OCI-LY1 (cell line): ENCODE measurements around the gene COL5A2.

Source experiments
- H2AFZ ChIP-seq: fragments of 200-600 bp; sonication (generic), shearing (Covaris generic); 2 replicates; pipeline ENCODE4 v1.6.0; 2014; ENCODE audit warnings: antibody characterized with exemption, mild to moderate bottlenecking, low read length
- H3F3A ChIP-seq: fragments of 200-600 bp; sonication (generic), shearing (Covaris generic); 2 replicates; pipeline ENCODE4 v1.6.0; 2014; ENCODE audit warnings: mild to moderate bottlenecking, antibody characterized with exemption, low read length, moderate library complexity; ENCODE audit not compliant: insufficient read depth
- H3K27ac ChIP-seq: fragments of 200-600 bp; sonication (generic); 2 replicates; pipeline ENCODE4 v1.5.1; 2014; ENCODE audit warnings: low read length, mixed run types, mild to moderate bottlenecking, low read depth; ENCODE audit not compliant: poor library complexity, severe bottlenecking
- H3K27me3 ChIP-seq: fragments of 200-600 bp; sonication (generic); 2 replicates; pipeline ENCODE4 v1.6.0; 2014; ENCODE audit warnings: antibody characterized with exemption, mild to moderate bottlenecking, low read length, moderate library complexity; ENCODE audit not compliant: insufficient read depth
- H3K36me3 ChIP-seq: fragments of 200-600 bp; sonication (generic); 2 replicates; pipeline ENCODE4 v1.6.1; 2014; ENCODE audit warnings: mild to moderate bottlenecking, antibody characterized with exemption, low read length, moderate library complexity, mixed read lengths; ENCODE audit not compliant: insufficient read depth
- H3K4me1 ChIP-seq: fragments of 200-600 bp; sonication (generic); 2 replicates; pipeline ENCODE4 v1.5.1; 2014; ENCODE audit warnings: mild to moderate bottlenecking, low read length, moderate library complexity; ENCODE audit not compliant: insufficient read depth, severe bottlenecking
- H3K4me2 ChIP-seq: fragments of 200-600 bp; sonication (generic), shearing (Covaris generic); 2 replicates; pipeline ENCODE4 v1.6.1; 2014; ENCODE audit warnings: low read length
- H3K4me3 ChIP-seq: fragments of 200-600 bp; sonication (generic); 2 replicates; pipeline ENCODE4 v1.5.1; 2014; ENCODE audit warnings: low read length, low read depth, mild to moderate bottlenecking, mixed read lengths; ENCODE audit not compliant: poor library complexity, severe bottlenecking
- H3K79me2 ChIP-seq: fragments of 200-600 bp; shearing (Covaris generic); 2 replicates; pipeline ENCODE4 v1.6.1; 2016; ENCODE audit warnings: mixed run types, low read length, mixed read lengths; ENCODE audit not compliant: insufficient read depth
- H3K9ac ChIP-seq: fragments of 200-600 bp; sonication (generic), shearing (Covaris generic); 2 replicates; pipeline ENCODE4 v1.6.1; 2014; ENCODE audit warnings: mild to moderate bottlenecking, low read length, mixed read lengths
- H3K9me2 ChIP-seq: fragments of 200-600 bp; sonication (generic), shearing (Covaris generic); 2 replicates; pipeline ENCODE4 v1.6.1; 2014; ENCODE audit warnings: low read depth, mild to moderate bottlenecking, low read length, mixed read lengths
- H3K9me3 ChIP-seq: fragments of 200-600 bp; shearing (Covaris generic); 2 replicates; pipeline ENCODE4 v1.6.1; 2014; ENCODE audit warnings: low read length, mixed read lengths
- H4K20me1 ChIP-seq: fragments of 200-600 bp; sonication (generic), shearing (Covaris generic); 2 replicates; pipeline ENCODE4 v1.6.0; 2016; ENCODE audit warnings: mild to moderate bottlenecking, low read length; ENCODE audit not compliant: insufficient read depth
- CTCF ChIP-seq: fragments of 200-600 bp; sonication (generic), shearing (Covaris generic); IDR thresholded peaks from 2 replicates; pipeline ENCODE4 v1.5.1; 2017; ENCODE audit warnings: mild to moderate bottlenecking, antibody characterized with exemption, low read length, moderate library complexity, mixed read lengths
- EZH2 ChIP-seq: fragments of 200-600 bp; sonication (generic), shearing (Covaris generic); IDR thresholded peaks from 2 replicates; pipeline ENCODE4 v1.8.0; 2017; ENCODE audit warnings: borderline replicate concordance, mixed run types, mild to moderate bottlenecking, antibody characterized with exemption, low read length, moderate library complexity, mixed read lengths

The COL5A2 gene

GRCh38 chr2:189002079-189002478 lies 177.5 kb downstream of the COL5A2 start:
- no peaks in the 10 kb centered on the region for H3F3A ChIP-seq
- H3K4me2 ChIP-seq, result no peak overlapping the region
- no peaks in the 10 kb centered on the region for H3K9me2 ChIP-seq
- H3K27me3 ChIP-seq, result no peaks in the 10 kb centered on the region
- no peaks in the 10 kb centered on the region for H3K36me3 ChIP-seq
- no peaks in the 10 kb centered on the region for H3K79me2 ChIP-seq
- H3K27ac ChIP-seq, result no peak overlapping the region
- H3K9me3 ChIP-seq, result no peaks in the 10 kb centered on the region
- no peak overlapping the region for H3K4me3 ChIP-seq
- H3K4me1 ChIP-seq, result no peaks in the 10 kb centered on the region
- TF ChIP-seq EZH2 (no peak), CTCF (no peak)
- H3K9ac ChIP-seq, result no peak overlapping the region
- H2AFZ ChIP-seq, result no peak overlapping the region
- no peaks in the 10 kb centered on the region for H4K20me1 ChIP-seq

- H3K36me3 ChIP-seq, result no peaks in the 10 kb centered on the region
- H3K9ac ChIP-seq, result no peak overlapping the region
- H3K79me2 ChIP-seq, result no peaks in the 10 kb centered on the region
- H4K20me1 ChIP-seq, result no peaks in the 10 kb centered on the region
- H2AFZ ChIP-seq, result no peak overlapping the region
- TF ChIP-seq CTCF, result no peak
- no peak for TF ChIP-seq EZH2
- no peaks in the 10 kb centered on the region for H3K9me2 ChIP-seq
- no peaks in the 10 kb centered on the region for H3K9me3 ChIP-seq
- no peaks in the 10 kb centered on the region for H3K27me3 ChIP-seq
- H3K27ac ChIP-seq, result no peak overlapping the region
- no peak overlapping the region for H3K4me3 ChIP-seq
- H3F3A ChIP-seq, result no peaks in the 10 kb centered on the region
- peaks cover 7% of the 10 kb centered on the region for H3K4me1 ChIP-seq
- H3K4me2 ChIP-seq, result no peak overlapping the region
Measured at GRCh38 chr2:189000221-189000620, 179.3 kb downstream of the COL5A2 start.

GRCh38 chr2:188997263-188997662 lies 182.3 kb downstream of the COL5A2 start:
- no peaks in the 10 kb centered on the region for H4K20me1 ChIP-seq
- H3K4me1 ChIP-seq, result peaks cover 8% of the 10 kb centered on the region
- H3K9me2 ChIP-seq, result no peaks in the 10 kb centered on the region
- no peak overlapping the region for H3K4me3 ChIP-seq
- H3F3A ChIP-seq, result no peaks in the 10 kb centered on the region
- no peak overlapping the region for H3K9ac ChIP-seq
- TF ChIP-seq EZH2 (no peak), CTCF (no peak)
- no peaks in the 10 kb centered on the region for H3K79me2 ChIP-seq
- H3K9me3 ChIP-seq, result no peaks in the 10 kb centered on the region
- no peak overlapping the region for H3K4me2 ChIP-seq
- H3K36me3 ChIP-seq, result no peaks in the 10 kb centered on the region
- no peak overlapping the region for H2AFZ ChIP-seq
- H3K27ac ChIP-seq, result no peak overlapping the region
- no peaks in the 10 kb centered on the region for H3K27me3 ChIP-seq
